GM12875 (cell line): Measurements from ENCODE around the gene PTPMT1.
"Not testable (repeated sequence)": the region's sequence is repeated elsewhere in the genome, so short reads cannot be mapped to it uniquely, and the experiment has no call there.

Experiments
- H3K4me3 ChIP-seq: one replicate; pipeline ENCODE4 v1.5.1; 2011; ENCODE audit warnings: low read depth, low read length, control low read depth
- TF ChIP-seq, protein P1 (sequence below): IDR thresholded peaks from 2 replicates; pipeline ENCODE4 v1.5.1; 2011; ENCODE audit warnings: low read depth, mild to moderate bottlenecking, control low read depth, inconsistent platforms, low read length, moderate library complexity, borderline replicate concordance; ENCODE audit not compliant: insufficient read depth

Gene PTPMT1, protein sequence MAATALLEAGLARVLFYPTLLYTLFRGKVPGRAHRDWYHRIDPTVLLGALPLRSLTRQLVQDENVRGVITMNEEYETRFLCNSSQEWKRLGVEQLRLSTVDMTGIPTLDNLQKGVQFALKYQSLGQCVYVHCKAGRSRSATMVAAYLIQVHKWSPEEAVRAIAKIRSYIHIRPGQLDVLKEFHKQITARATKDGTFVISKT

DNA sequence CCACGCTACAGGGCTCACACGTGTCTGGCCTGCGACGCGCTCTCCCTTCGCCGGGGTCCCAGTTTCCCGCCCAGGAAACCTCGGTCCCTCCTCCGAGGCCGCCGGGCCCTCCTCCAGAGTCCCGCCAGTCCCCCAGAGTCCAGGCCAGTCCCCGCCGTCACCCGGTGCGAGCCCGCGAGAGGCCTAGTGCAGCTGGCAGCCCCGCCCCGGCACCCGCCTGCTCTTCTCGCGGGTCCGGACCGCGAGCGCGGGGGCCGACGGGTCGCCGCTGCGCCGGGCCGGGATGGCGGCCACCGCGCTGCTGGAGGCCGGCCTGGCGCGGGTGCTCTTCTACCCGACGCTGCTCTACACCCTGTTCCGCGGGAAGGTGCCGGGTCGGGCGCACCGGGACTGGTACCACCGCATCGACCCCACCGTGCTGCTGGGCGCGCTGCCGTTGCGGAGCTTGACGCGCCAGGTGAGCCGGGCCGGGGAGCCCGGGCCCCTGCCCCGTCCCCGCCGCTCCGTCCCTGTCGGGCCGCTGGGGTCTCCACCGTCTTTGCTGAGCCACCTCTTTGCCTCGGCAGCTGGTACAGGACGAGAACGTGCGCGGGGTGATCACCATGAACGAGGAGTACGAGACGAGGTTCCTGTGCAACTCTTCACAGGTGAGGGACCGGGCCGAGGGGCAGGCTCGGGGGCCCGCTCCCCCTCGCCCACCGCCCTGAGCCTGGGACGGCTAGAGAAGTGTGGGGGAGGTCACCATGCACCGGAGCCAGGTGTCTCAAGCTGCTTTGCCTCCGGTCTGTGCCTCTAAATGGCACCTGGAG is at the start of gene PTPMT1:
TSS of gene PTPMT1 (plus strand) at position 260 of the 809 bp plus-strand sequence. CDS start at position 284, 24 bp downstream.
- H3K4me3 ChIP-seq = peak within 1 kb of the TSS; percentile 94
- TF ChIP-seq, protein P1, sequence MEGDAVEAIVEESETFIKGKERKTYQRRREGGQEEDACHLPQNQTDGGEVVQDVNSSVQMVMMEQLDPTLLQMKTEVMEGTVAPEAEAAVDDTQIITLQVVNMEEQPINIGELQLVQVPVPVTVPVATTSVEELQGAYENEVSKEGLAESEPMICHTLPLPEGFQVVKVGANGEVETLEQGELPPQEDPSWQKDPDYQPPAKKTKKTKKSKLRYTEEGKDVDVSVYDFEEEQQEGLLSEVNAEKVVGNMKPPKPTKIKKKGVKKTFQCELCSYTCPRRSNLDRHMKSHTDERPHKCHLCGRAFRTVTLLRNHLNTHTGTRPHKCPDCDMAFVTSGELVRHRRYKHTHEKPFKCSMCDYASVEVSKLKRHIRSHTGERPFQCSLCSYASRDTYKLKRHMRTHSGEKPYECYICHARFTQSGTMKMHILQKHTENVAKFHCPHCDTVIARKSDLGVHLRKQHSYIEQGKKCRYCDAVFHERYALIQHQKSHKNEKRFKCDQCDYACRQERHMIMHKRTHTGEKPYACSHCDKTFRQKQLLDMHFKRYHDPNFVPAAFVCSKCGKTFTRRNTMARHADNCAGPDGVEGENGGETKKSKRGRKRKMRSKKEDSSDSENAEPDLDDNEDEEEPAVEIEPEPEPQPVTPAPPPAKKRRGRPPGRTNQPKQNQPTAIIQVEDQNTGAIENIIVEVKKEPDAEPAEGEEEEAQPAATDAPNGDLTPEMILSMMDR = no peak

DNA sequence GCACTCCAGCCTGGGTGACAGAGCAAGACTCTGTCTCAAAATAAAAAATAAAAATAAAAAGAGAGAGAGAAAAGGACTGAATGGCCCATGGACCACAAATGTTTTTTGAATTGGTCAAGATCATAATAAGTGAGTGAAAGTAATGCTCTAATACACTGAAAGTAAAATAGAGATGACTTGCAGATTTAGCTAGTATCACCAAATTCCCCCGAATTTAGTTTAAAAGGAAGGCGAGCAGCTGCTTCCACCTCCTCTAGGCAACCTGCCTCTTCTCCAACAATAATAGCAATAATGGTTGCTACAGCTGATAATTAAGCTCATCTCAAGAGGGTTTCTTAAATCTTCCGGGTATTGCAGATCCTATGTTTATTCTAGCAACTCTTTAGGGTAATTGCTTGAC is 49.2 kb upstream of the PTPMT1 start:
- no peak overlapping the region for H3K4me3 ChIP-seq
- TF ChIP-seq, protein P1 = no peak

DNA sequence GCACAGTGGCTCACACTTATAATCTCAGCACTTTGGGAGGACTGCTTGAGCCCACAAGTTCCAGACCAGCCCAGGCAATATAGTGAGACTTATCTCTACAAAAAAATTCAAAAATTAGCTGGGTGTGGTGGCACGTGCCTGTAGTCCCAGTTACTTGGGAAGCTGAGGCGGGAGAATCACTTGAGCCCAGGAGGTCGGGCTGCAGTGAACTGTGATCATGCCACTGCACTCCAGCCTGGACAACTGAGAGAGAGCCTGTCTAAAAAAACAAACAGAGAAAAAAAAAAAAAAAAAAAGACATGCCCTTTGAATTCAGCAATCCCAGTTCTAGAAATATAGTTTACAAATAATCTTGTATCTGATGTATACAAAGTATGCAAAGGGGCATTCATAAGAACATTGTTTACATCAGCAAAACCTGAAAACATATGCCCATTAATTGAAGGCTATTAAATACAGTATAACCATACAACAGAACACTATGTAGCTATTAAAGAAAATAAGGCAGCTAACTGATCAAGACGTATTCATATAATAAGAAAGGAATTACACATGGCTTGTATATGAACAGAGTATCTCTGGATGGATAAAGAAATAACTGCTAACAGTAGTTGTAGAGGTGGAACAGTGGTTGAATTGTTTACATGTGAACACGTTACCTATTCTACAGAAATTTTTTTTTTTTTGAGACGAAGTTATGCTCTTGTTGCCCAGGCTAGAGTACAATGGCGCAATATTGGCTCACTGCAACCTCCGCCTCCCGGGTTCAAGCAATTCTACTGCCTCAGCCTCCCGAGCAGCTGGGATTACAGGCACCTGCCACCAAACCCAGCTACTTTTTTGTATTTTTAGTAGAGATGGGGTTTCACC is 48.2 kb upstream of the PTPMT1 start:
- TF ChIP-seq, protein P1 = no peak
- no peak overlapping the region for H3K4me3 ChIP-seq

DNA sequence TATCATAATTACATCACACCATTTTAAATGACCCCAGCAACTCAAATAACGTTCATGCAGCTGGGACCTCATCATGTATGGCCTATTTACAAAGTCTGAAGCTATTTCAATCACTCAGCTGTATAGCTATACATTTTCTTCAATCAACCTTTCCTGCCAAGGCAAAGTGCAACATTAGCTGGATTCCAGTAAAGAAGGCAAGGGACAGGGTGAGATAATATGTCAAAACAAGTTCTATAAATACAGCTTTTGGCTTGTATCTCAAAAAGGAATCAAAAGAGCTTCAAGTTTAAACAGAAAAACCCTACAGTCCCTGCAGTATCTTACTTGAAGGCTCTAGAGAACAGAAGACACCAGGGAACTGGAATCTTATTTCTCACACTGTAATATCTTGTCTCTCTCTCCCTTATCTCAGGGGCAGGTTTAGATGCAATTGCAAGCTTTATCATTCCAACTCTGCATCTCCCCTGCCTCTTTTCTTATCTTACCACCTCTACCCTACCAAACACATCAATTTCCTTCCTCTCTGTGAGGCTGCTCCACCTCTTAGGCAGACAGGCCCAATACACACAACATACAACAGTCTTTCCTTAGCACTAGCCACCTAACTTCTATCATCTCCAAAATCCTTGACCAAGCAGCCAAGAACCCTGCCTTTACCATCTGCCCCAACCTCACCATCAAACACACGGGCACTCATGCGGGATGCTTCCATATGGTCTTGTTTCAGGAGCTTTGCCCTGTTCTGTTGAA is 47.0 kb upstream of the PTPMT1 start:
- TF ChIP-seq, protein P1 = no peak
- no peak overlapping the region for H3K4me3 ChIP-seq

DNA sequence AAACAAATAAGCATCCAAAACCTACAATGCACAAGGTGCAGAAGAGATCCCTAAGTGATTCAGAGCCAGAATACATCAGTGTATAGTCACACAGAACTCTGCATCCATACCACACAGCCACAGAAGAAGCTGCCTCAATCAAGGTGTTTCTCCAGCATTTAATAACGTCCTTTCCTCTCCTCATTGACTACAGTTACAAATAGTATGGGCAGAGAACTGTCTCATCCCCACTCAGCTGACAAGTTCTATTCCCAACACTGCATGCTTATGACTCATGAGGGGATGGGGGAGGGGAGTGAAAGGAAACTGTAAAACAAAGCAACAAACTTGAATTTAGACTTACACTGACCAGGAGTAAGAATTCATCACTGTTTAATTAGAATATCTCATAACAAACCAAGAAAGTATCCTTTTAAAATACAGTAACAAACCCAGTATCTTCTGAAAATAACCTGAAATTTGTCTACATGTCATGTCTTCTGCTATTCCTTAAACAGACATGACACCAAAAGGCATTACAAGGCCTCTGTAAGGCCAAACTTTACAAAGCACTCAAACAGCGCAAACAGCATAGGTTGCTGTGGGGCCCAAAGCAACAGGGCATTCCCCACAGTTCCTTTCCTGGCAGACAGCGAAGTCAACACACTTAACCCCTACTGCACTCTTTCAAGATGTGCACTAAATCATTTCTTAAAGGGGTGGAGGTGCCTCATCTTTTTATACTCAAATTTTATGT is 41.7 kb upstream of the PTPMT1 start:
- TF ChIP-seq, protein P1 = no peak
- H3K4me3 ChIP-seq = no peak overlapping the region

DNA sequence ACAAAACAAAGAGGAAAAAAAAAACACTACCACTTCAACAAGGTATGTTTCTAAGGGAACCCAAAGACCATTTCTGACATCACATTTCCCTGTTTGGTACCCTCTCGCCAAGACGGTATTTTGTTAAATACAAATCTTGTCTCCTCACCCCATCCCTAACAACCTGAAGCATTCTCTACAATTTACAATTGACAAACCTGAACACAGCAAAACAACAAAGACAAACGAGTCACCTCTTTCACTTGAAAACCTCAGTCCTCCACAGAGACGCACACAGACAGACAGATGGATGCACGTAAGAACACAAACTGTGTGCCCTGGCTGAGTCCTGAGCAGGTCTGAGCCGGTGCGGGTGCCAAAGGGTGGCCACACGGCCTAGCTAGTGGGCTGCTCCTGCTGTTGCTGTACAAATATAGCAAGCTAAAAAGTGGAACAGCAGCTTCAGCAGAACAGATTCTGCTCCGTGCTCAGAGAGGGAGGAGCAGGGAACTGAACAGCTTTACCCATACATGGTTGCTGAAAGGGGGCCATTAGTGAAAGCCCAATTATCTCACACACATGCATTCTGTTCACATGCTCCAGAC is 41.0 kb upstream of the PTPMT1 start:
- no peak overlapping the region for H3K4me3 ChIP-seq
- TF ChIP-seq, protein P1 = no peak

DNA sequence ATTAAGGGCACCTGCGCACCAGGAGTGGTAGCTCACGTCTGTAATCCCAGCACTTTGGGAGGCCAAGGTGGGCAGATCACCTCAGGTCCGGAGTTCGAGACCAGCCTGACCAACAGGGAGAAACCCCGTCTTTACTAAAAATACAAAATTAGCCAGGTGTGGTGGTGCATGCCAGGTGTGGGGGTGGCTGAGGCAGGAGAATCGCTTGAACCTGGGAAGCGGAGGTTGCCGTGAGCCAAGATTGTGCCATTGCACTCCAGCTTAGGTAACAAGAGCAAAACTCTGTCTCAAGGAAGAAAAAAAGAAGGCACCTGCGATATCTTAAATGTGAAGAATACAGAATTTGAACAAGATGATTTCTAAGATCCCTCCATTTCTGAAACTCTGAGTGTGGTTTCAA is 39.4 kb upstream of the PTPMT1 start:
- H3K4me3 ChIP-seq = not testable (repeated sequence)
